HEK293 (cell line): Measurements from ENCODE around the gene ABT1.

Source experiments
- CTCF ChIA-PET: fragments of 350-600 bp; formaldehyde crosslinking; extraction: SDS; loops from one replicate; lab custom pipeline; 2021; ENCODE audit warnings: antibody characterized with exemption; lab: Yijun Ruan, JAX
- POLR2A ChIA-PET: fragments of 300-600 bp; formaldehyde crosslinking; extraction: SDS; loops from one replicate; lab custom pipeline; 2020; ENCODE audit warnings: antibody characterized with exemption, inconsistent platforms; lab: Yijun Ruan, JAX
- H3K27ac ChIP-seq: fragments of 200-500 bp; sonication (Bioruptor generic); 2 replicates; pipeline ENCODE4 v1.5.1; 2014; ENCODE audit warnings: low read depth, low read length, control low read depth, inconsistent platforms; ENCODE audit errors: extremely low read depth
- H3K36me3 ChIP-seq, 2 experiments: fragments of 200-500 bp in 1 of 2; sonication (Bioruptor generic) in 1 of 2; 1 replicate in 1 of 2; 2 replicates in 1 of 2; pipeline ENCODE4 v1.5.1; 2014 to 2017; ENCODE audit warnings: inconsistent platforms in 2 of 2, low read length in 2 of 2; ENCODE audit not compliant: control insufficient read depth in 2 of 2, insufficient read depth in 1 of 2
- H3K4me1 ChIP-seq: fragments of 200-500 bp; sonication (Bioruptor generic); 2 replicates; pipeline ENCODE4 v1.5.1; 2014; ENCODE audit warnings: mild to moderate bottlenecking, low read length, inconsistent platforms; ENCODE audit not compliant: control insufficient read depth, insufficient read depth
- H3K4me3 ChIP-seq: 2 replicates; pipeline ENCODE4 v1.5.1; 2011; ENCODE audit warnings: low read depth, mild to moderate bottlenecking, control low read depth, low read length, moderate library complexity
- H3K9me3 ChIP-seq: fragments of 200-500 bp; sonication (Bioruptor generic); 2 replicates; pipeline ENCODE4 v1.5.1; 2014; ENCODE audit warnings: low read depth, low read length, inconsistent platforms; ENCODE audit not compliant: control insufficient read depth, insufficient read depth
- FEZF1 ChIP-seq: fragments of 450-650 bp; formaldehyde crosslinking; IDR thresholded peaks from 2 replicates; pipeline ENCODE4 v1.5.1; 2016; ENCODE audit warnings: missing biosample characterization, missing genetic modification characterization
- OSR2 ChIP-seq: fragments of 450-650 bp; formaldehyde crosslinking; IDR thresholded peaks from 2 replicates; pipeline ENCODE4 v1.5.1; 2016; ENCODE audit warnings: missing biosample characterization, missing genetic modification characterization
- OVOL3 ChIP-seq: fragments of 450-650 bp; formaldehyde crosslinking; IDR thresholded peaks from 2 replicates; pipeline ENCODE4 v1.5.1; 2016; ENCODE audit warnings: missing biosample characterization, missing genetic modification characterization
- SP7 ChIP-seq: fragments of 450-650 bp; formaldehyde crosslinking; IDR thresholded peaks from 2 replicates; pipeline ENCODE4 v1.5.1; 2016; ENCODE audit warnings: missing biosample characterization, missing genetic modification characterization
- ZBTB26 ChIP-seq: fragments of 450-650 bp; formaldehyde crosslinking; optimal IDR thresholded peaks from 2 replicates; pipeline ENCODE3; 2016; ENCODE audit warnings: missing biosample characterization, mild to moderate bottlenecking, missing genetic modification characterization
- ZBTB44 ChIP-seq: fragments of 450-650 bp; IDR thresholded peaks from 2 replicates; pipeline ENCODE4 v1.5.1; 2018; ENCODE audit warnings: missing biosample characterization, mild to moderate bottlenecking, missing genetic modification characterization
- ZIC2 ChIP-seq: fragments of 450-650 bp; formaldehyde crosslinking; IDR thresholded peaks from 2 replicates; pipeline ENCODE4 v1.5.1; 2016; ENCODE audit warnings: missing biosample characterization, missing genetic modification characterization
- ZNF138 ChIP-seq: fragments of 450-650 bp; formaldehyde crosslinking; IDR thresholded peaks from 2 replicates; pipeline ENCODE4 v1.5.1; 2016; ENCODE audit warnings: missing biosample characterization, missing genetic modification characterization, borderline replicate concordance
- ZNF140 ChIP-seq: fragments of 450-650 bp; formaldehyde crosslinking; IDR thresholded peaks from 2 replicates; pipeline ENCODE4 v1.5.1; 2016; ENCODE audit warnings: missing biosample characterization, missing genetic modification characterization
- ZNF184 ChIP-seq: fragments of 450-650 bp; IDR thresholded peaks from 2 replicates; pipeline ENCODE4 v1.5.1; 2018; ENCODE audit warnings: missing biosample characterization, mild to moderate bottlenecking, missing genetic modification characterization
- ZNF19 ChIP-seq: fragments of 450-650 bp; formaldehyde crosslinking; IDR thresholded peaks from 2 replicates; pipeline ENCODE4; 2016; ENCODE audit warnings: missing biosample characterization, missing genetic modification characterization, low read depth
- ZNF280D ChIP-seq: fragments of 450-650 bp; formaldehyde crosslinking; IDR thresholded peaks from 2 replicates; pipeline ENCODE4 v1.5.1; 2016; ENCODE audit warnings: missing biosample characterization, missing genetic modification characterization
- ZNF335 ChIP-seq: fragments of 450-650 bp; formaldehyde crosslinking; conservative IDR thresholded peaks from 2 replicates; pipeline ENCODE4 v1.5.1; 2016; ENCODE audit warnings: missing biosample characterization, missing genetic modification characterization
- ZNF449 ChIP-seq: fragments of 450-650 bp; formaldehyde crosslinking; IDR thresholded peaks from 2 replicates; pipeline ENCODE4 v1.5.1; 2017; ENCODE audit warnings: missing biosample characterization, mild to moderate bottlenecking, missing genetic modification characterization, moderate library complexity
- ZNF501 ChIP-seq: fragments of 450-650 bp; formaldehyde crosslinking; IDR thresholded peaks from 2 replicates; pipeline ENCODE4 v1.5.1; 2016; ENCODE audit warnings: missing biosample characterization, missing genetic modification characterization
- ZNF529 ChIP-seq: fragments of 450-650 bp; formaldehyde crosslinking; IDR thresholded peaks from 2 replicates; pipeline ENCODE4 v1.5.1; 2017; ENCODE audit warnings: missing genetic modification characterization, missing biosample characterization; ENCODE audit not compliant: insufficient replicate concordance
- ZNF555 ChIP-seq: fragments of 450-650 bp; formaldehyde crosslinking; conservative IDR thresholded peaks from 2 replicates; pipeline ENCODE4 v1.5.1; 2017; ENCODE audit warnings: missing biosample characterization, mild to moderate bottlenecking, missing genetic modification characterization, inconsistent platforms
- ZNF654 ChIP-seq: fragments of 450-650 bp; formaldehyde crosslinking; IDR thresholded peaks from 2 replicates; pipeline ENCODE4 v1.5.1; 2016; ENCODE audit warnings: low read depth, missing biosample characterization, missing genetic modification characterization
- ZNF658 ChIP-seq: fragments of 450-650 bp; formaldehyde crosslinking; IDR thresholded peaks from 2 replicates; pipeline ENCODE4; 2016; ENCODE audit warnings: missing biosample characterization, missing genetic modification characterization
- ZNF664 ChIP-seq: fragments of 450-650 bp; formaldehyde crosslinking; IDR thresholded peaks from 2 replicates; pipeline ENCODE4 v1.5.1; 2016; ENCODE audit warnings: missing biosample characterization, missing genetic modification characterization
- ZNF677 ChIP-seq: fragments of 450-650 bp; IDR thresholded peaks from 2 replicates; pipeline ENCODE4 v1.5.0; 2018; ENCODE audit warnings: missing biosample characterization, mild to moderate bottlenecking, missing genetic modification characterization, moderate library complexity
- ZNF76 ChIP-seq: fragments of 450-650 bp; formaldehyde crosslinking; IDR thresholded peaks from 2 replicates; pipeline ENCODE4; 2016; ENCODE audit warnings: low read depth, missing biosample characterization, missing genetic modification characterization, borderline replicate concordance
- ZNF777 ChIP-seq: fragments of 450-650 bp; formaldehyde crosslinking; IDR thresholded peaks from 2 replicates; pipeline ENCODE4 v1.5.1; 2017; ENCODE audit warnings: missing biosample characterization, missing genetic modification characterization, borderline replicate concordance
- ZNF792 ChIP-seq: fragments of 450-650 bp; formaldehyde crosslinking; IDR thresholded peaks from 2 replicates; pipeline ENCODE4 v1.5.1; 2016; ENCODE audit warnings: missing biosample characterization, missing genetic modification characterization
- TF ChIP-seq, protein P1 (sequence below): fragments of 450-650 bp; formaldehyde crosslinking; IDR thresholded peaks from 2 replicates; pipeline ENCODE4 v1.5.1; 2016; ENCODE audit warnings: missing biosample characterization, missing genetic modification characterization
- TF ChIP-seq, protein P2 (sequence below): fragments of 450-650 bp; formaldehyde crosslinking; IDR thresholded peaks from 2 replicates; pipeline ENCODE4 v1.5.1; 2016; ENCODE audit warnings: missing biosample characterization, missing genetic modification characterization

The ABT1 gene

DNA sequence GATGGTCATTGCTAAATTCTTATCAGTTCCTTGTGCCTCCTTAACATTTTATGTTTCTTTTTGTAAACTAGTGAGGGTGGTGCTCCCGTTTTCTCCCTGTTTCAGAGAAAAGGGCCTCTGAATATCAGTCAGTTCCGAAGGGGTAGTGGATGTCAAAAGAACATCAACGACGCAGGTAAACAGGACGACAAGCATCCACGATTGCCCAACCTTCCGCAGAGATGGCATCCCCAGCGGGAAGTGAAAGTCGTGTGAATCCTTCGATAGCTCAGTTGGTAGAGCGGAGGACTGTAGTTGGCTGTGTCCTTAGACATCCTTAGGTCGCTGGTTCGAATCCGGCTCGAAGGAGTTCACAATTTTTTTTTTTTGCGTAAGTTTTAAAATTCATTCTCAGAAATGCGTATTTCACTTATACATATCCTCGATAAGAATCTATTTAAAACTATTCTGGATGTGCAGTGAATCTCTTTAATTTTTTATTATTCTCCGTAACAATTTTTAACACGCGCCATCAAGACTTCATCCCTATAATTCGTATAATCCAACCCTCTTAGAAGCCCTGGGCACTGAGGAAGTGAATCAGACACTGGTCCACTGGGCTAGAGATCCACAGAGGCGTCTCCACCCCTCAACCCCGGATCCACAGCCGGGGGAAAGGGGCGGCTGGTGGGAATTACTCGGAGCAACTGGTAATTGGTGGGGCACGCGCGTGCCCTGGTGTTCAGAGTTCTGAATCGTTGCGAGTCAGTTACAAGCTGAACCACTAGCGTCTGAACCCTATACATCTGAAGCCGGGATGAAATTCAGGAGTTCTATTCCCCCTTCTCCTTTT is 27.9 kb upstream of the ABT1 start:
- no peaks in the 10 kb centered on the region for H3K4me1 ChIP-seq
- no peaks in the 10 kb centered on the region for H3K36me3 ChIP-seq
- ChIA-PET POLR2A (interaction anchor here (0.6 to 3.0 kb wide), 12 partner anchors 10 to 604 kb away, joined by 3 to 9 read pairs (median 6); partner anchors contain the start of gene HMGN4), CTCF (interaction anchor here (0.6 to 3.0 kb wide), 10 partner anchors 10 to 261 kb away, joined by 3 to 14 read pairs (median 4); partner anchors contain the start of gene HMGN4)
- no peaks in the 10 kb centered on the region for H3K9me3 ChIP-seq
- H3K4me3 ChIP-seq = peak overlapping the region; percentile 70
- H3K27ac ChIP-seq = peak overlapping the region; percentile 62
- TF ChIP-seq, protein P1, sequence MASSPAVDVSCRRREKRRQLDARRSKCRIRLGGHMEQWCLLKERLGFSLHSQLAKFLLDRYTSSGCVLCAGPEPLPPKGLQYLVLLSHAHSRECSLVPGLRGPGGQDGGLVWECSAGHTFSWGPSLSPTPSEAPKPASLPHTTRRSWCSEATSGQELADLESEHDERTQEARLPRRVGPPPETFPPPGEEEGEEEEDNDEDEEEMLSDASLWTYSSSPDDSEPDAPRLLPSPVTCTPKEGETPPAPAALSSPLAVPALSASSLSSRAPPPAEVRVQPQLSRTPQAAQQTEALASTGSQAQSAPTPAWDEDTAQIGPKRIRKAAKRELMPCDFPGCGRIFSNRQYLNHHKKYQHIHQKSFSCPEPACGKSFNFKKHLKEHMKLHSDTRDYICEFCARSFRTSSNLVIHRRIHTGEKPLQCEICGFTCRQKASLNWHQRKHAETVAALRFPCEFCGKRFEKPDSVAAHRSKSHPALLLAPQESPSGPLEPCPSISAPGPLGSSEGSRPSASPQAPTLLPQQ (tag by site-specific recombination) = no peak
- TF ChIP-seq ZNF664 (peak; percentile 4; the same call in 1 of the 2 replicates), ZNF529 (tag by site-specific recombination) (no peak), ZNF184 (tag by site-specific recombination) (0 out of 2 replicates have a peak, but pooled peaks have one; percentile 10), ZNF76 (tag by site-specific recombination) (peak; percentile 32; the same call in 1 of the 2 replicates), ZNF677 (tag by site-specific recombination) (no peak), ZIC2 (tag by site-specific recombination) (no peak), ZNF792 (tag by site-specific recombination) (0 out of 2 replicates have a peak, but pooled peaks have one; percentile 52), ZNF555 (tag by site-specific recombination) (no peak), ZNF658 (no peak), ZNF138 (no peak), ZNF280D (peak; percentile 77; the same call in 1 of the 2 replicates), OVOL3 (tag by site-specific recombination) (no peak), ZNF654 (peak; percentile 63), ZNF140 (no peak), OSR2 (tag by site-specific recombination) (no peak), ZBTB26 (tag by site-specific recombination) (peak; percentile 51), ZNF335 (tag by site-specific recombination) (no peak; the same call in none of the 2 replicates), FEZF1 (tag by site-specific recombination) (peak; percentile 95), ZBTB44 (peak; percentile 59), ZNF501 (tag by site-specific recombination) (peak; percentile 73; the same call in 1 of the 2 replicates), ZNF777 (no peak), ZNF19 (tag by site-specific recombination) (no peak), ZNF449 (tag by site-specific recombination) (no peak), SP7 (tag by site-specific recombination) (peak; percentile 87)
- TF ChIP-seq, protein P2, sequence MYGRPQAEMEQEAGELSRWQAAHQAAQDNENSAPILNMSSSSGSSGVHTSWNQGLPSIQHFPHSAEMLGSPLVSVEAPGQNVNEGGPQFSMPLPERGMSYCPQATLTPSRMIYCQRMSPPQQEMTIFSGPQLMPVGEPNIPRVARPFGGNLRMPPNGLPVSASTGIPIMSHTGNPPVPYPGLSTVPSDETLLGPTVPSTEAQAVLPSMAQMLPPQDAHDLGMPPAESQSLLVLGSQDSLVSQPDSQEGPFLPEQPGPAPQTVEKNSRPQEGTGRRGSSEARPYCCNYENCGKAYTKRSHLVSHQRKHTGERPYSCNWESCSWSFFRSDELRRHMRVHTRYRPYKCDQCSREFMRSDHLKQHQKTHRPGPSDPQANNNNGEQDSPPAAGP (tag by site-specific recombination) = peak; percentile 70; the same call in 1 of the 2 replicates
